Measurements from ENCODE around the gene GRB2.
"Not testable (repeated sequence)": the region's sequence is repeated elsewhere in the genome, so short reads cannot be mapped to it uniquely, and the experiment has no call there.

The GRB2 gene

DNA sequence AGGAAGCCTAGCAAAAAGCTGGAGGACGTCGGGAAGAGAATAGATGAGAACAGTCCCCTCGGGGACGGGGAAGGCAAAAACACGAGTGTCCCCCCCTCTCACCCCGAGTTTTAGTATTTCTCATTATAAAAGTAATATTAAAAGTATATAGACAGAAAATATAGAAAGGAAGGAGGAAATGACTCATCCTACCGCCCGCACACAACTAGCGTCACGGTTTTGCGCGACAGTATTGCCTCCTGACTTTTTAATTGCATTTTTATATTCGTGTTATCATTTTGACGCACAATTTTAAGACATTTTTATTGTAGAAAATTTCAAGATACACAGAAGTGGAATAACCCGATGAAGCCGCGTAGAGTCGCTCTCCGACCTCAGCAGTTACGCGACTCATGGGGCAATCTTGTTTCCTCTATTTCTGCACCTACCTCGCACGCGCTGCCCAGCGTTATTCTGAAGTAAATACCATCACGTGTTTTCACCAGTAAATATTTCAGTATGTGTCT lies 115.6 kb downstream of the GRB2 start:
- Histone ChIP-seq H3K4me3 (ENCODE audit: low read length) (peak overlapping the region; percentile 95), H3K9me3 (ENCODE audit: control insufficient read depth, low read length) (no peaks in the 10 kb centered on the region), H3K4me1 (ENCODE audit: control insufficient read depth, insufficient read depth, low read length) (no peaks in the 10 kb centered on the region), H3K27me3 (replicated peaks; ENCODE audit: control insufficient read depth, insufficient read depth, low read length) (no peaks in the 10 kb centered on the region), H3K36me3 (ENCODE audit: control insufficient read depth, insufficient read depth, low read length, severe bottlenecking) (peaks cover 7% of the 10 kb centered on the region), H3K9ac (ENCODE audit: low read length) (peak overlapping the region; percentile 94)
- DNase-seq (ENCODE audit: low read depth), result peak; percentile 82

DNA sequence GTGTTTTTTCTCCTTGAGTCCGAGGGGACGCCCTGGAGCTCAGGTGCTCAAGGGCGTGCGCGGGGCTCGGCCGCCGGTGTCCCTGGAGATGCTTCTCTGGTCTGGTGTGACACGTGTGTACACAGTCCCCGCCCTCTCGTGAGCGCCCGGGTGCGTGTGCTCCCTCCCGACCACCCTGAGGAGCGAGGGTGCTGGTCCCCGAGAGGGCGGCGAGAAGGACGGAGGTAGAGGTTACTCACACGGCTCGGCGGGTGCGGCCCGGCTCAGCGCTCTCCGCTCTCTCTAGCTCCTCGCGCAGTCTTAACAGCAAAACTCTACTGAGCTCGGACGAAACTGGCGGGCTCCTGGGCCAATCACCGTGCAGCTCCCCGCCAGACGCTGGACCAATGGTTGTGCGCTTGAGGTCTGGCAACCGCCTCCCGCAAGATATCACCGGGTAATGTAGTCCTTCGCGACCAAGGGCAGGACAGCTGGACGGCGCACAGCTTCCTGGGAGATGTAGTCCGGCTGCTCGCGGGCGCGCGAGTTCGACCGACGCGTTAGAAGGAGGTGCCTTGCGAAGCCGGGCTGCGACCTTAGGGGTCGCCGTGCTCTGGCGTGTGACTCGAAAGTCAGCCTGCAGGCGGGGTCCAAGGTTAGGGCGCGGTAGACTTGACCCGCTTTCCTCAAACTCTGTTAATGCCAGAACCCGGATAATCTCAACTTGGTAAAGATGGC lies 116.2 kb downstream of the GRB2 start, which contains the start of gene SLC25A19:
Gene SLC25A19, minus strand, starts transcription at position 319 of the 717 bp plus-strand sequence. CDS start 2,669 bp downstream, outside the sequence.
- Histone ChIP-seq H3K4me1 (ENCODE audit: control insufficient read depth, insufficient read depth, low read length) (no peaks in the 10 kb centered on the region), H3K36me3 (ENCODE audit: control insufficient read depth, insufficient read depth, low read length, severe bottlenecking) (peaks cover 7% of the 10 kb centered on the region), H3K9me3 (ENCODE audit: control insufficient read depth, low read length) (no peaks in the 10 kb centered on the region), H3K4me3 (ENCODE audit: low read length) (peak within 1 kb of the TSS; percentile 95), H3K27me3 (replicated peaks; ENCODE audit: control insufficient read depth, insufficient read depth, low read length) (no peaks in the 10 kb centered on the region), H3K9ac (ENCODE audit: low read length) (peak within 1 kb of the TSS; percentile 94)
- DNase-seq (ENCODE audit: low read depth), result peak; percentile 99

DNA sequence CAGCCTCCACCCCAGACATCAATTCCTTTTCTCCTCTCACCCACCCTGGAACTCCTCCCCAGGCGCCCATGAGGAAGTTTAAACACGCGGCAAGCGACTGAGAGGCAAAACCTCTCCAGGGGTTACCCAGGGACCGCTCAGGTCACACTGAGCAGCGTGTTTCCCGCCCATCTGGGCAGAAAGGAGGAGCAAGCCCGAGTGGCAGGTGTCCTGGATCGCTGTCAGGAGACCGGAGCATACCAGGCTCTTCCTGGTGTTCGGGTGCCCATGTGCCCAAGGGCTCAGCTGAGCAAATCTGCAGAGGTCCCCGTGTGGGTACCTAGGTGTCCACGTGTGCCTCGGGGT lies 116.7 kb downstream of the GRB2 start:
- no peaks in the 10 kb centered on the region for H3K9me3 ChIP-seq (ENCODE audit: control insufficient read depth, low read length)
- DNase-seq (ENCODE audit: low read depth), result no peak

DNA sequence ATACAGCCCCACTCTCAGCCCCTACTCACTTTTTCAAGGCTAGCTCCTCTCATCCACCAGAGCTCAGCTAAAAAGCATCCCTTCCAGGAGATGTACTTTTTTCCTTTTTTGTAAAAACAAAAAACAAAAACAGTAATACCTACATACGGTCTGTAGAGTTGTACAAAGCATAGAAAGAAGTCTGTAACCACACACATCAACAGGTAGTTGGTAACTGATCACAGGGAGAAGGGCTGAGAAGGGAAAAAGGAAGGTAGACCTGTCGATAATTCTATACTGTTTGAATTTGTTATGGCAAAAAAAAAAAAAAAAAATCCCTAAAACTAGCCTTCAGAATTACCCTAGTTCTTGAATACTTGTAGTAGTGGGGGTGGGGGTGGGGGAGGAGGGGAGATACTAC lies 117.1 kb downstream of the GRB2 start:
- H3K4me3 ChIP-seq (ENCODE audit: low read length), result peak overlapping the region; percentile 95

More for the DNA sequence above, 116.7 kb downstream of the GRB2 start:
- H3K4me1 ChIP-seq (ENCODE audit: control insufficient read depth, insufficient read depth, low read length), result no peaks in the 10 kb centered on the region
- peak overlapping the region; percentile 94 for H3K9ac ChIP-seq (ENCODE audit: low read length)
- H3K4me3 ChIP-seq (ENCODE audit: low read length), result peak overlapping the region; percentile 95
- peaks cover 7% of the 10 kb centered on the region for H3K36me3 ChIP-seq (ENCODE audit: control insufficient read depth, insufficient read depth, low read length, severe bottlenecking)
- no peaks in the 10 kb centered on the region for H3K27me3 ChIP-seq (replicated peaks; ENCODE audit: control insufficient read depth, insufficient read depth, low read length)

DNA sequence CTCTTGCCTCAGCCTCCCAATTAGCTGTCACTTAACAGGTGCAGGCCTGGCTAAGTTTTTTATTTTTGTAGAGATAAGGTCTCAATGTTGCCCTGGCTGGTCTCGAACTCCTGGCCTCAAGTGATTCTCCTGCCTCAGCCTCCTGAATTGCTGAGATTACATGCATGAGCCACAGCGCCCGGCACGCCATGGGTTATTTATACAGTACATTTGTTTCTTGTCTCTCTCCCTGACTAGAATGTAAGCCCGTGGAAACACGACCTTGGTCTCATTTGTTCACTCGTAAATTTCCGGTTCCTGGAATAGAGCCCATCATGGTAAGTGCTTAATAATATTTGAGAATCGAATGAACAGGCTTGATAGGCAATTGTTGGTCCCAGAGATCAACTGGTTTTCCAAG lies 118.3 kb downstream of the GRB2 start:
- H3K4me1 ChIP-seq (ENCODE audit: control insufficient read depth, insufficient read depth, low read length), result no peaks in the 10 kb centered on the region
- no peak overlapping the region for H3K4me3 ChIP-seq (ENCODE audit: low read length)
- H3K9ac ChIP-seq (ENCODE audit: low read length), result no peak overlapping the region

More for the DNA sequence above, 117.1 kb downstream of the GRB2 start:
- DNase-seq (ENCODE audit: low read depth), result no peak
- Histone ChIP-seq H3K27me3 (replicated peaks; ENCODE audit: control insufficient read depth, insufficient read depth, low read length) (no peaks in the 10 kb centered on the region), H3K9me3 (ENCODE audit: control insufficient read depth, low read length) (no peaks in the 10 kb centered on the region), H3K9ac (ENCODE audit: low read length) (peak overlapping the region; percentile 94), H3K4me1 (ENCODE audit: control insufficient read depth, insufficient read depth, low read length) (no peaks in the 10 kb centered on the region), H3K36me3 (ENCODE audit: control insufficient read depth, insufficient read depth, low read length, severe bottlenecking) (peaks cover 7% of the 10 kb centered on the region)

DNA sequence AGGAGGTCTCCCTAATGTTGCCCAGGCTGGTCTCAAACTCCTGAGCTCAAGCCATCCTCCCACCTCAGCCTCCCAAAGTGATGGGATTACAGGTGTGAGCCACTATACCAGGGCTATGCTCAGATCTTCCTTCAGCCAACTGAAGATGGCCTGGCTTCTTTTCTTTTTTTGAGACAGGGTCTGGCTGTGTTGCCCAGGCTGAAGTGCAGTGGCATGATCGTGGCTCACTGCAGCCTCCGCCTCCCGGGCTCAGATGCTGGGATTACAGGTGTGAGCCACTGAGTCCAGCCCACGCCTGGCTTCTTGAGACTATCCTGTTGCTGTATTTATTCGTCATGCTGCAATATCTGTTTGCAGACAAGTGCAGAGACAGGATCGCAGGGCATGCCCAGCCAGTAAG lies 120.4 kb downstream of the GRB2 start:
- no peaks in the 10 kb centered on the region for H3K9me3 ChIP-seq (ENCODE audit: control insufficient read depth, low read length)
- H3K4me3 ChIP-seq (ENCODE audit: low read length), result no peak overlapping the region
- DNase-seq (ENCODE audit: low read depth), result no peak
- H3K27me3 ChIP-seq (replicated peaks; ENCODE audit: control insufficient read depth, insufficient read depth, low read length), result no peaks in the 10 kb centered on the region
- H3K9ac ChIP-seq (ENCODE audit: low read length), result no peak overlapping the region
- H3K4me1 ChIP-seq (ENCODE audit: control insufficient read depth, insufficient read depth, low read length), result no peaks in the 10 kb centered on the region
- peaks cover 7% of the 10 kb centered on the region for H3K36me3 ChIP-seq (ENCODE audit: control insufficient read depth, insufficient read depth, low read length, severe bottlenecking)

More for the DNA sequence above, 118.3 kb downstream of the GRB2 start:
- H3K36me3 ChIP-seq (ENCODE audit: control insufficient read depth, insufficient read depth, low read length, severe bottlenecking), result peaks cover 7% of the 10 kb centered on the region
- H3K27me3 ChIP-seq (replicated peaks; ENCODE audit: control insufficient read depth, insufficient read depth, low read length), result no peaks in the 10 kb centered on the region
- no peak for DNase-seq (ENCODE audit: low read depth)
- no peaks in the 10 kb centered on the region for H3K9me3 ChIP-seq (ENCODE audit: control insufficient read depth, low read length)

DNA sequence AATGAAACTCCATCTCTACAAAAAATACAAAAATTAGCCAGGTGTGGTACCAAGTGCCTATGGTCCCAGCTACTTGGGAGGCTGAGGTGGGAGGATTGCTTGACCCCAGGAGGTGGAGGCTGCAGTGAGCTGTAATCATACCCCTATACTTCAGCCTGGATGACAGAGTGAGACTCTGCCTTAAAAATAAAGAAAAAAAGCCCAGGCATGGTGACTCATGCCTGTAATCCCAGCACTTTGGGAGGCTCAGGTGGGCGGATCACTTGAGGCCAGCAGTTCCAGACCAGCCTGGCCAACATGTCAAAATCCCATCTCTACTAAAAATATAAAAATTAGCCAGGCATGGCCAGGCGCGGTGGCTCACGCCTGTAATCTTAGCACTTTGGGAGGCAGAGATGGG lies 125.3 kb downstream of the GRB2 start:
- H3K4me3 ChIP-seq (ENCODE audit: low read length); DNase-seq (ENCODE audit: low read depth); H3K36me3 ChIP-seq (ENCODE audit: control insufficient read depth, insufficient read depth, low read length, severe bottlenecking); H3K27me3 ChIP-seq (replicated peaks; ENCODE audit: control insufficient read depth, insufficient read depth, low read length); H3K9ac ChIP-seq (ENCODE audit: low read length); H3K9me3 ChIP-seq (ENCODE audit: control insufficient read depth, low read length): not testable (repeated sequence)
- H3K4me1 ChIP-seq (ENCODE audit: control insufficient read depth, insufficient read depth, low read length), result peaks cover 13% of the 10 kb centered on the region

DNA sequence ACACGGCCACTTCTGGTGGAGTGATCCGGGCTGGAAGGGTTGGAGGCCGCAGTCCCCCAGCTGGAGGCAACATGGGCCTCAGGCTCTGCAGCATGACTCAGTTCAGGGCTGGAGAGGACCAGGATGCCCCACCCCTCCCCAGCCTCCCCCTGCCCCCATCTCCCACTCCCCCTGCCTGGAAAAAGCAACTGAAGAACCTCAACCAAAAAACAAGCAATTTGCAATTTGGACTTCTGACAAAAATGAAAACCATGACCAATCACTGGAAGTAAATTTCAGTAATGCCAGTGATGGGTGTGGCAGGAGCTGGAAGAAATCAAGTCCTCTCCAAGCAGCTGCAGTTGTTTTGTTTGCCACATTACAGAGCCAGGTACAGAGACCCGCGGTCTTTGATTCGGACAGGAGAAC lies 127.8 kb downstream of the GRB2 start:
- peak; percentile 86 for DNase-seq (ENCODE audit: low read depth)
- H3K27me3 ChIP-seq (replicated peaks; ENCODE audit: control insufficient read depth, insufficient read depth, low read length), result no peaks in the 10 kb centered on the region
- peaks cover 29% of the 10 kb centered on the region for H3K4me1 ChIP-seq (ENCODE audit: control insufficient read depth, insufficient read depth, low read length)
- no peak overlapping the region for H3K4me3 ChIP-seq (ENCODE audit: low read length)
- H3K9me3 ChIP-seq (ENCODE audit: control insufficient read depth, low read length), result no peaks in the 10 kb centered on the region
- H3K36me3 ChIP-seq (ENCODE audit: control insufficient read depth, insufficient read depth, low read length, severe bottlenecking), result peaks cover 5% of the 10 kb centered on the region
- no peak overlapping the region for H3K9ac ChIP-seq (ENCODE audit: low read length)

DNA sequence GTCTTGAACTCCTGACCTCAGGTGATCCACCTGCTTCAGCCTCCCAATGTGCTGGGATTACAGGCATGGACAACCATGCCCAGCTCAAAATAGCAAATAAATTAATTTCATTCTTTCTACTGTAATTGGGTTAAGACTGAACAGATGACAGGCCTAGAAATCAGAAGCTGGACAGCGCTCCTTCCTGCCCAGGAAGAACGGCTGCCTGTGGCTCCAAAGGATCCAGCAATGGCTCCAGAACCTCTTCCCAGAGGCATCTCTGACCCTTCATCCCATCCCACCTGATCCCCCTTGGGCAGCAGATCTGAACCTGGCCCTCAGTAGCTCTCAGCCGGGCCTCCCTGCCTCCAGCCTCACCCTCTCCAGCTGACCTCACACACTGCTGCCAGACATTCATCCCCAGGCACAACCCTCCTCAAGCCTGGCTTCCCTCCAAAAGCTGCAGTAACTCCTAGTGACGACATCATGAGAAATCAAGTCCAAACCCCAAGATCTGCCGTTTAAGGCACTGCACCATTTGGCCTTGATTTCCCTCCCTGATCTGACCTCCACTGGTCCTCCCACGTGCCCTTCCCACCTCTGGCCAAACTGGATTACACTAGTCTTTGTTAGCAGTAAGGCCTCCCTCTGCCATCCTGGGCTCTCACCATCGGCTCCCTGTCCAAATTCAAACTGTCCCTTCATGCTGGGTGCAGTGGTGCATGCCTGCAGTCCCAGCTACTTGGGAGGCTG lies 131.3 kb downstream of the GRB2 start:
- peaks cover 5% of the 10 kb centered on the region for H3K36me3 ChIP-seq (ENCODE audit: control insufficient read depth, insufficient read depth, low read length, severe bottlenecking)
- H3K4me1 ChIP-seq (ENCODE audit: control insufficient read depth, insufficient read depth, low read length), result peaks cover 49% of the 10 kb centered on the region
- DNase-seq (ENCODE audit: low read depth), result peak; percentile 62

DNA sequence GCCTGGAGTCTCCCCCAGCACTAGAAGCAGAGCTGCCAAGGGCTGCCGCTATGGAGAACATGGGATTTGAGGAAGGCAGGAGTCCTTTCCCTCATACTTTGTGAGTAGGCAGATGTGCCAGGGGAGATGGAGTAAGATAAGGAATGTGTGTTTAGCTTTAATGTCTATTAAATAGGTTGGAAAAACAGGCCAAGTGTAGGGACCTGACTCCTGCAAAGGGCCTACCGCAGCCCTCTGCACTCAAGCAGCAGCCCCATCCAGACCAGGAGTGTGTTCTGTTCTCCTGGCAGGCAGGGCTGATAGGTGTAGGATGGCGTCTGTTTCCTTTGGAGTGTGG lies 132.7 kb downstream of the GRB2 start:
- no peak overlapping the region for H3K4me3 ChIP-seq (ENCODE audit: low read length)
- no peak overlapping the region for H3K9ac ChIP-seq (ENCODE audit: low read length)
- peaks cover 44% of the 10 kb centered on the region for H3K4me1 ChIP-seq (ENCODE audit: control insufficient read depth, insufficient read depth, low read length)
- H3K9me3 ChIP-seq (ENCODE audit: control insufficient read depth, low read length), result no peaks in the 10 kb centered on the region
- peaks cover 5% of the 10 kb centered on the region for H3K36me3 ChIP-seq (ENCODE audit: control insufficient read depth, insufficient read depth, low read length, severe bottlenecking)
- no peak for DNase-seq (ENCODE audit: low read depth)
- no peaks in the 10 kb centered on the region for H3K27me3 ChIP-seq (replicated peaks; ENCODE audit: control insufficient read depth, insufficient read depth, low read length)

More for the DNA sequence above, 131.3 kb downstream of the GRB2 start:
- no peaks in the 10 kb centered on the region for H3K27me3 ChIP-seq (replicated peaks; ENCODE audit: control insufficient read depth, insufficient read depth, low read length)
- H3K4me3 ChIP-seq (ENCODE audit: low read length), result no peak overlapping the region
- no peak overlapping the region for H3K9ac ChIP-seq (ENCODE audit: low read length)
- no peaks in the 10 kb centered on the region for H3K9me3 ChIP-seq (ENCODE audit: control insufficient read depth, low read length)

DNA sequence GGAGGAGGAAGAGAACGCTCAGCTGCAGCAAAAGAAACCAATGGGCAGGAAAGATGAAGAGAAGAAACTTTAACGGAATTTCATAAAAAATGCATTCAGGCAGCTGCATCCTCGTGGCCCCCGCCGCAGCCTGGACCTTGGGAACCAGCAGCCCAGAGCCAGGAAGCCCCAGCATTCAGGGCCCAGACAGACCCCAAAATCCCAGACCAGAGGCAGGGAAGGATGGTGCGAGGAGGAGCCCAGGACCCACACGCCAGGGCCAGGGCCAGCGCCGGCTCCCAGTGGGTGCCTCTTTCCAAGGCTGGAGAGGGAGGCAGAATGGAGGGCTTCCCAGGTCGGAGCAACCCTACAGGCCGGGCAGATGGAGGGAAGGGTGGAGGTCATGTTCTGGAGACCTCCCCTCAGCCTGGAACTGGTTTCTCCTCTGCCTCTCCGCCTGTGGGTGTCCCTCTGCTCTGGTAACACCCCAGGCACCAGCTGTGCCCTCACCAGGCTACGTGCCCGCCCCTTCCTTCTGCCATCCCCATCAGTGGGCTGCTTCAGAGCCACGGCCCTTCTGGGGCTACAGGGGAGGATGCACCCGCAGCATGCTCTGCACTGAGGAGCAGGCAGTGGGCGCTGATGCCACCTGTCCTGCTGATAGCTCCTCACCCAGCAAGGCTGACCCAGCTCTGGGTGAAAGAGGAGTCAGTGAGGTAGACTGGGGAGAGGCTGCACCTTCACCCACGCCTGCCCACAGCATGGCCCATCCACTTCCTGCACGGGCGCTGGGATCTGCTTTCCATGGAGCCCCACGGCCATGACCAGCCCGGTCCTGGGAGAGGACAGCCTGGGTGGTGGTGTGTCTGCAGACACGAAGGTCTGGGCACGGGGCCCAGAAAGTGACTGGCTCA lies 133.3 kb downstream of the GRB2 start:
- peak overlapping the region; percentile 81 for H3K4me3 ChIP-seq (ENCODE audit: low read length)
- peaks cover 3% of the 10 kb centered on the region for H3K36me3 ChIP-seq (ENCODE audit: control insufficient read depth, insufficient read depth, low read length, severe bottlenecking)
- H3K9me3 ChIP-seq (ENCODE audit: control insufficient read depth, low read length), result no peaks in the 10 kb centered on the region
- no peaks in the 10 kb centered on the region for H3K27me3 ChIP-seq (replicated peaks; ENCODE audit: control insufficient read depth, insufficient read depth, low read length)
- peaks cover 42% of the 10 kb centered on the region for H3K4me1 ChIP-seq (ENCODE audit: control insufficient read depth, insufficient read depth, low read length)
- peak; percentile 18 for DNase-seq (ENCODE audit: low read depth)
- peak overlapping the region; percentile 89 for H3K9ac ChIP-seq (ENCODE audit: low read length)
